Uterus (tissue), 4 donors: ENCODE data around the gene ALPP. TPM values are rescaled to one million over a fixed set of nuclear protein-coding genes. Genes with fewer than 3 reads are reported as not detected.
"Not testable (repeated sequence)": the region's sequence is repeated elsewhere in the genome, so short reads cannot be mapped to it uniquely, and the experiment has no call there.

ENCODE experiments used
- DNase-seq, 2 donors: peaks; one replicate each; pipeline ENCODE4 v3.0.0-alpha.2; 2019 to 2020
- H3K27ac ChIP-seq, 2 donors: fragments of 200-600 bp; sonication (generic); 1 replicate in 1 of 2; 2 replicates in 1 of 2; pipeline ENCODE4 v1.5.1; 2016 to 2018
- H3K27me3 ChIP-seq, 2 donors: fragments of 200-600 bp; sonication (generic); one replicate each; pipeline ENCODE4 v1.5.1; 2018 to 2019; ENCODE audit warnings: control low read depth in 1 of 2
- H3K36me3 ChIP-seq, 2 donors: fragments of 200-600 bp; sonication (generic); one replicate each; pipeline ENCODE4 v1.5.1; 2019; ENCODE audit warnings: control low read depth in 1 of 2
- H3K4me1 ChIP-seq, 2 donors: fragments of 200-600 bp; sonication (generic); one replicate each; pipeline ENCODE4 v1.5.1; 2018 to 2019; ENCODE audit warnings: control low read depth in 1 of 2
- H3K4me3 ChIP-seq, 2 donors: fragments of 200-600 bp; sonication (generic); 1 replicate in 1 of 2; 2 replicates in 1 of 2; pipeline ENCODE4 v1.5.1; 2018 to 2019; ENCODE audit warnings: mild to moderate bottlenecking in 1 of 2
- H3K9me3 ChIP-seq, 2 donors: fragments of 200-600 bp; sonication (generic); one replicate each; pipeline ENCODE4 v1.5.1; 2019; ENCODE audit warnings: control low read depth in 1 of 2
- CTCF ChIP-seq, 4 experiments: fragments of 200-600 bp in 2 of 4; fragments of 450-650 bp in 2 of 4; sonication (generic) in 2 of 4; IDR thresholded peaks; one replicate each; pipeline ENCODE4 v1.5.1; 2016 to 2019; ENCODE audit warnings: antibody characterized with exemption in 4 of 4, mild to moderate bottlenecking in 2 of 4, moderate library complexity in 1 of 4
- POLR2A ChIP-seq, 2 donors: fragments of 450-650 bp; IDR thresholded peaks; one replicate each; pipeline ENCODE4 v1.6.1; 2016; ENCODE audit warnings: antibody characterized with exemption in 2 of 2, mild to moderate bottlenecking in 1 of 2, moderate library complexity in 1 of 2
- intact Hi-C: fragments of 100-400 bp; cut with DNase I; formaldehyde crosslinking; loops from one replicate; pipeline ENCODE4 v1.15.1; 2023; ENCODE audit warnings: low total_unique reads
- total RNA-seq, 4 donors: library from RNA; depleted of rRNA in 3 of 4; stranded (reverse); fragments of >200 nt in 3 of 4; gene quantifications; one replicate each; pipeline versions ENCODE4 v1.1.0 to v1.2.4, GENCODE V29; 2014 to 2023
- donor health status: DM: yes; HTN: yes; CAD: no.

ALPP gene
- total RNA-seq, 4 donors from 2014 or later, result 0.62 TPM; not detected in 3

GRCh38 chr2:232365621-232366321 is 12.8 kb upstream of the ALPP start:
- Histone ChIP-seq H3K27ac (no peak overlapping the region), H3K4me3 (no peak overlapping the region), H3K36me3 (no peaks in the 10 kb centered on the region), H3K9me3 (no peaks in the 10 kb centered on the region), H3K4me1 (no peaks in the 10 kb centered on the region), H3K27me3 (no peaks in the 10 kb centered on the region)
- intact Hi-C loops, result no loop called here
- peak in 1 of 4 experiments; percentile 28 for TF ChIP-seq CTCF (IDR thresholded peaks at IDR 0.05)
- TF ChIP-seq POLR2A (IDR thresholded peaks at IDR 0.05), result no peak
- no peak for DNase-seq

- H3K4me1 ChIP-seq, H3K4me3 ChIP-seq, DNase-seq, H3K36me3 ChIP-seq, intact Hi-C loops, H3K27me3 ChIP-seq, H3K27ac ChIP-seq, H3K9me3 ChIP-seq: not testable (repeated sequence)
These were observed 12.1 kb upstream of the ALPP start for GRCh38 chr2:232366461-232366860.

GRCh38 chr2:232367016-232367415 is 11.5 kb upstream of the ALPP start:
- no peak overlapping the region for H3K4me3 ChIP-seq
- H3K4me1 ChIP-seq, result no peaks in the 10 kb centered on the region
- H3K36me3 ChIP-seq, result no peaks in the 10 kb centered on the region
- TF ChIP-seq POLR2A (IDR thresholded peaks at IDR 0.05), result no peak
- TF ChIP-seq CTCF (IDR thresholded peaks at IDR 0.05), result no peak
- no peaks in the 10 kb centered on the region for H3K9me3 ChIP-seq
- DNase-seq, result no peak
- intact Hi-C loops, result no loop called here
- no peak overlapping the region for H3K27ac ChIP-seq
- no peaks in the 10 kb centered on the region for H3K27me3 ChIP-seq

GRCh38 chr2:232367591-232368233 is 10.8 kb upstream of the ALPP start:
- Histone ChIP-seq H3K27ac (no peak overlapping the region), H3K4me3 (no peak overlapping the region), H3K9me3 (no peaks in the 10 kb centered on the region), H3K4me1 (no peaks in the 10 kb centered on the region), H3K36me3 (no peaks in the 10 kb centered on the region), H3K27me3 (no peaks in the 10 kb centered on the region)
- TF ChIP-seq POLR2A (IDR thresholded peaks at IDR 0.05), result no peak
- no peak for TF ChIP-seq CTCF (IDR thresholded peaks at IDR 0.05)
- intact Hi-C loops, result no loop called here
- DNase-seq, result no peak

GRCh38 chr2:232368311-232368731 is 10.2 kb upstream of the ALPP start:
- H3K27me3 ChIP-seq, result no peaks in the 10 kb centered on the region
- H3K4me1 ChIP-seq, result no peaks in the 10 kb centered on the region
- no peak for TF ChIP-seq POLR2A (IDR thresholded peaks at IDR 0.05)
- no peak for TF ChIP-seq CTCF (IDR thresholded peaks at IDR 0.05)
- DNase-seq, result no peak
- no peak overlapping the region for H3K4me3 ChIP-seq
- intact Hi-C loops, result no loop called here
- no peaks in the 10 kb centered on the region for H3K36me3 ChIP-seq
- H3K9me3 ChIP-seq, result no peaks in the 10 kb centered on the region
- no peak overlapping the region for H3K27ac ChIP-seq
